Measurements from ENCODE around the gene LRFN2. TPM values are rescaled to one million over a fixed set of nuclear protein-coding genes. Genes with fewer than 3 reads are reported as not detected.

The LRFN2 gene
- total and polyA plus RNA-seq, 5 donors from 2014 or later: not detected

DNA sequence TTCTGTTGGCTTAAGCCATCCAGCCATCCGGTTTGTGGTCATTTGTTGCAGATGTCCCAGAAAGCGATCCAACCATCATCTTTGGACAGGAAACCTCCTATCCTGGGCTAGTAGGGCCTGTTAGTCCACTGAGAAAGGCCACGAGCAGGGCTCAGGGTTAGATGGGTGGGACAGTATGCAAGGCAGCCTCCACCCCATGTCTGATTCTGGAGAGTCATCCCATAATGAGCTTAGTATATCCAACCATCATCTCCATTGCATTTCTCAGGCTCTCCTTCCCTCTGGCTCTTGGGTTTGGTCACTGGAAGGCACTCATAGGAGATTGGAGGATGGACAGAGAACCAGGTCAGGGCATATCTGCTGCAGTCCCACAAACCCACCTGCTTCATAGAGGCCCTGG lies 117.8 kb downstream of the LRFN2 start:
- Histone ChIP-seq H3K4me1 (ENCODE audit: control insufficient read depth, insufficient read depth, low read length, poor library complexity, severe bottlenecking) (no peaks in the 10 kb centered on the region), H3K27ac (ENCODE audit: insufficient read depth, low read length, poor library complexity, severe bottlenecking) (no peak overlapping the region), H3K4me3 (ENCODE audit: low read depth, low read length) (no peak overlapping the region), H3K9me3 (ENCODE audit: control insufficient read depth in 2 of 2, low read length in 2 of 2) (no peaks in the 10 kb centered on the region), H3K27me3 (ENCODE audit: control insufficient read depth, insufficient read depth, low read length) (no peaks in the 10 kb centered on the region), H3K36me3 (ENCODE audit: control insufficient read depth, insufficient read depth, low read length) (no peaks in the 10 kb centered on the region)
- Mint-ChIP-seq H3K9me3 (no peaks in the 10 kb centered on the region), H3K4me3 (no peak overlapping the region), H3K27ac (no peak overlapping the region), H3K27me3 (peaks cover 4% of the 10 kb centered on the region), H3K36me3 (no peaks in the 10 kb centered on the region), H3K4me1 (no peaks in the 10 kb centered on the region)
- DNase-seq (no peak), ATAC-seq (ENCODE audit: low read depth in 2 of 2) (no peak)

DNA sequence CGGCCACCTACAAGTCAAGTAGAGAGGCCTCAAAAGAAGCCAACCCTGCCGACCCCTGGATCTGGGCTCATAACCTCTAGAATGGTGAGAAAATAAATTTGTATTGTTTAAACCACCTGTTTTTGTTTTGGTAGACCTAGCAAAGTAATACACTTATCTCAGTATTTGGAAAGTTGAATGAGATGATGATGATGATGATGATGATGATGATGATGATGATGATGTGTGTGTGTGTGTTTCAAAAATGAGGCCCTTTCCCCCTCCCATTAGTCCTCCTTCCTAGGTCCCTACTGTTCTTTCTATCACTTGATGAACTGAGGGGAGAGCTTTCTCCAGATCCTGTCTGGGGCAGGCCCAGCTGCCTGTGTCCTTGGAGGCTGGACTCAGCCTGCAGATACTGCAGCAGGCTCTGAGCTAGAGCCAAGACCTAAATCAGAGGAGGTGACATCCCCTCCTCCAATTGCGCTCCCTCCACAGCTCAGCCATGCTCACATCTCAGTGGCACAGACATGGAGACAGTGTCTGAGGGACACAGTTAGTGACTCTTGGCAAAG lies 120.1 kb downstream of the LRFN2 start:
- H3K9me3 ChIP-seq (ENCODE audit: control insufficient read depth in 2 of 2, low read length in 2 of 2): no peaks in the 10 kb centered on the region
- H3K4me1 Mint-ChIP-seq: no peaks in the 10 kb centered on the region
- H3K27ac ChIP-seq (ENCODE audit: insufficient read depth, low read length, poor library complexity, severe bottlenecking): no peak overlapping the region
- H3K4me1 ChIP-seq (ENCODE audit: control insufficient read depth, insufficient read depth, low read length, poor library complexity, severe bottlenecking): no peaks in the 10 kb centered on the region
- H3K4me3 Mint-ChIP-seq: no peak overlapping the region
- peaks cover 4% of the 10 kb centered on the region for H3K27me3 Mint-ChIP-seq
- H3K36me3 ChIP-seq (ENCODE audit: control insufficient read depth, insufficient read depth, low read length): no peaks in the 10 kb centered on the region
- DNase-seq (no peak), ATAC-seq (ENCODE audit: low read depth in 2 of 2) (no peak)
- H3K4me3 ChIP-seq (ENCODE audit: low read depth, low read length): no peak overlapping the region
- peaks cover 0 to 2% (median 0%) of the 10 kb centered on the region in 7 donors for H3K9me3 Mint-ChIP-seq
- no peaks in the 10 kb centered on the region for H3K27me3 ChIP-seq (ENCODE audit: control insufficient read depth, insufficient read depth, low read length)
- H3K27ac Mint-ChIP-seq: peak overlapping the region in 1 of 3 donors; percentile 45
- no peaks in the 10 kb centered on the region for H3K36me3 Mint-ChIP-seq

DNA sequence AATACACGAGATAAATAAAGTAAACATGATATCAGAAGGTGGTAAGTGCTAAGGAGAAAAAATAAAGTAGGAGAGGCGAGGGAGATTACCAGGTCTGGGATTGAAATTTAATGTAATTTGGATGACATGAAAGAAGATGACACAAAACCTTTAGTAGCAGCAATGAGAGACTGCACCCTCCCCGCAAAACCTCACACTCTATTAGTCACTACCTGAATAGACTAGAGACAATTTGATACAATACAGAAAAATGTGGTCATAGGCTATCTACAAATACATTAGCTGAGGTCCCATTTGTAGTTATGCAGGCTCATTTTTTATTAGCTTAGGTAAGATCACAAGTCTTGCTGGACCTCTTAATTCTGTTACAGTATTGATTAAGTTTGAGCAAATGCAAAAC lies 125.5 kb downstream of the LRFN2 start:
- H3K27me3 Mint-ChIP-seq: peaks cover 1% of the 10 kb centered on the region
- no peaks in the 10 kb centered on the region for H3K9me3 ChIP-seq (ENCODE audit: control insufficient read depth in 2 of 2, low read length in 2 of 2)
- H3K36me3 Mint-ChIP-seq: no peaks in the 10 kb centered on the region
- H3K9me3 Mint-ChIP-seq: peaks cover 0 to 2% (median 0%) of the 10 kb centered on the region in 7 donors
- H3K27ac Mint-ChIP-seq: no peak overlapping the region
- H3K4me3 ChIP-seq (ENCODE audit: low read depth, low read length): no peak overlapping the region
- H3K4me1 Mint-ChIP-seq: no peaks in the 10 kb centered on the region
- H3K27ac ChIP-seq (ENCODE audit: insufficient read depth, low read length, poor library complexity, severe bottlenecking): no peak overlapping the region
- H3K4me1 ChIP-seq (ENCODE audit: control insufficient read depth, insufficient read depth, low read length, poor library complexity, severe bottlenecking): no peaks in the 10 kb centered on the region
- DNase-seq (no peak), ATAC-seq (ENCODE audit: low read depth in 2 of 2) (no peak)
- no peak overlapping the region for H3K4me3 Mint-ChIP-seq
- H3K36me3 ChIP-seq (ENCODE audit: control insufficient read depth, insufficient read depth, low read length): no peaks in the 10 kb centered on the region
- H3K27me3 ChIP-seq (ENCODE audit: control insufficient read depth, insufficient read depth, low read length): no peaks in the 10 kb centered on the region

DNA sequence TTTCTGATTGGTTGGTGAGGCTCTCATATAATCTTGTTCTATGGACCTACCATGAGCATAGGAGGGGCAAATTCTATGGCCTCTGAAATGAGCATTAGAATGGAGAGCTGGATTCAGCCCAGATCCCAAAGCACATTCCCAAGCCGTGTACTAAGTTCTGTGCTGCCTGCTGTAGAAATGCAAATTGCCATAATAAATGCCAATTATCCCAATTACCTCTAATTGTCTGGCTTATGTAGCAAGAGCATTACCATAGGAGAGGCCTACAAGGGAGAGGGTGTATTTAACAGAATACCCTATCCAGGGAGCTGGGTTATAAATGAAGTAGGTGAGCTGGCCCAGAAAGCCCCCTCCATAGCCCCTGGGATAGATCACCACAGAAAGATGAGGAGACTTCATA lies 126.8 kb downstream of the LRFN2 start:
- Mint-ChIP-seq H3K9me3 (peaks cover 0 to 2% (median 0%) of the 10 kb centered on the region in 7 donors), H3K4me3 (no peak overlapping the region), H3K27ac (no peak overlapping the region), H3K27me3 (no peaks in the 10 kb centered on the region), H3K36me3 (no peaks in the 10 kb centered on the region), H3K4me1 (no peaks in the 10 kb centered on the region)
- Histone ChIP-seq H3K4me1 (ENCODE audit: control insufficient read depth, insufficient read depth, low read length, poor library complexity, severe bottlenecking) (no peaks in the 10 kb centered on the region), H3K27me3 (ENCODE audit: control insufficient read depth, insufficient read depth, low read length) (no peaks in the 10 kb centered on the region), H3K36me3 (ENCODE audit: control insufficient read depth, insufficient read depth, low read length) (no peaks in the 10 kb centered on the region), H3K27ac (ENCODE audit: insufficient read depth, low read length, poor library complexity, severe bottlenecking) (no peak overlapping the region), H3K4me3 (ENCODE audit: low read depth, low read length) (no peak overlapping the region), H3K9me3 (ENCODE audit: control insufficient read depth in 2 of 2, low read length in 2 of 2) (no peaks in the 10 kb centered on the region)
- ATAC-seq (ENCODE audit: low read depth in 2 of 2) (no peak), DNase-seq (no peak)

DNA sequence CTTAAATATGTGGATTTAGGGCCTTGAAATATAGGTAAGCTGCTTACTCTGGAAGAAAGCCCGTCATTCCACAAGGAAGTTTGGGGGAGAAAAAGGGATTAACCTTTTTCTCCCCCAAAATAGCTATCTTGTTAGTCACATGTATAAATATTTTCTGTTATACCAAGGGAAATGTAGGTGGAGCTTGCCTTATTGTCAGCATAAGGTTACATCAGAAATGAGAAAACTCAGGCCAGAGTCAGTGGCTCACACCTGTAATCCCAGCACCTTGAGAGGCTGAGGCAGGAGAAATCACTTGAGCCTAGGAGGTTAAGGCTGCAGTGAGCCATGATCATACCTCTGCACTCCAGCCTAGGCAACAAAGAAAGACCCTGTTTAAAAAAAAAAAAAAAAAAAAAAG lies 129.9 kb downstream of the LRFN2 start:
- H3K4me1 ChIP-seq (ENCODE audit: control insufficient read depth, insufficient read depth, low read length, poor library complexity, severe bottlenecking): no peaks in the 10 kb centered on the region
- Mint-ChIP-seq H3K9me3 (no peaks in the 10 kb centered on the region), H3K27me3 (peaks cover 11% of the 10 kb centered on the region), H3K4me1 (no peaks in the 10 kb centered on the region), H3K27ac (no peak overlapping the region), H3K36me3 (no peaks in the 10 kb centered on the region), H3K4me3 (no peak overlapping the region)
- DNase-seq (no peak), ATAC-seq (ENCODE audit: low read depth in 2 of 2) (no peak)
- no peaks in the 10 kb centered on the region for H3K27me3 ChIP-seq (ENCODE audit: control insufficient read depth, insufficient read depth, low read length)
- H3K36me3 ChIP-seq (ENCODE audit: control insufficient read depth, insufficient read depth, low read length): no peaks in the 10 kb centered on the region
- no peaks in the 10 kb centered on the region for H3K9me3 ChIP-seq (ENCODE audit: control insufficient read depth in 2 of 2, low read length in 2 of 2)
- H3K4me3 ChIP-seq (ENCODE audit: low read depth, low read length): no peak overlapping the region
- no peak overlapping the region for H3K27ac ChIP-seq (ENCODE audit: insufficient read depth, low read length, poor library complexity, severe bottlenecking)

DNA sequence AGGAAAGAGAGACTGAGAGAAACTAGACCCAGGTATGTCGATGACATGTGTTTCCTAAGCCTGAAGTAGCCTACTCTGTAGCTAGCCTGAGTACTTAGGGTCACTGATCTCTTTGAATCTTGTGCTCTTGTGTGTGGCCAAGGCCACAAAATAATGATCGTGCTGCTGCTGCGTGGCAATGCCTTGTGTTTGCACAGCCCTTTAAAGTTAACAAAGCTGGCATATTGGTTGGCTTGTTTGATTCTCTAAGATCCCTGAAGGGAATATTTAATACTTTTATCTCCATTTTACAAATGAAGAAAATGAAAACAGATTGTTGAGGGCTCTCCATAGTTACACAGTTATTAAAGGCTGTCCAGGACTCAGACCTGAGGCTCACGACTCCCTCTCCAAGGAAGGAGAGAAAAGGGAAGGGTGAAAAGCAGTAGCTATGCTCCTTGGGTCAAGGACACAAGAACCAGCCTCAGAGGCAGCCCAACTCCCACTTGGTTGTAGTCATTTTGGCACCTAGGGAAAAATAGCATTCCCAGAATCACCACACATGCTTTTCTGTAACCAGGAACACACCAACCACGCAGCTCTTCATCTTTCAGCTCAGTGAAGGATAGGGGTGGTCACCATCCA lies 130.7 kb downstream of the LRFN2 start:
- ATAC-seq (ENCODE audit: low read depth in 2 of 2) (no peak), DNase-seq (no peak)
- no peak overlapping the region for H3K4me3 ChIP-seq (ENCODE audit: low read depth, low read length)
- no peaks in the 10 kb centered on the region for H3K36me3 ChIP-seq (ENCODE audit: control insufficient read depth, insufficient read depth, low read length)
- peaks cover 11% of the 10 kb centered on the region for H3K27me3 Mint-ChIP-seq
- no peaks in the 10 kb centered on the region for H3K9me3 ChIP-seq (ENCODE audit: control insufficient read depth in 2 of 2, low read length in 2 of 2)
- no peaks in the 10 kb centered on the region for H3K4me1 Mint-ChIP-seq
- H3K27ac ChIP-seq (ENCODE audit: insufficient read depth, low read length, poor library complexity, severe bottlenecking): no peak overlapping the region
- no peaks in the 10 kb centered on the region for H3K4me1 ChIP-seq (ENCODE audit: control insufficient read depth, insufficient read depth, low read length, poor library complexity, severe bottlenecking)
- H3K36me3 Mint-ChIP-seq: no peaks in the 10 kb centered on the region
- no peak overlapping the region for H3K27ac Mint-ChIP-seq
- H3K9me3 Mint-ChIP-seq: no peaks in the 10 kb centered on the region
- no peaks in the 10 kb centered on the region for H3K27me3 ChIP-seq (ENCODE audit: control insufficient read depth, insufficient read depth, low read length)
- H3K4me3 Mint-ChIP-seq: no peak overlapping the region

DNA sequence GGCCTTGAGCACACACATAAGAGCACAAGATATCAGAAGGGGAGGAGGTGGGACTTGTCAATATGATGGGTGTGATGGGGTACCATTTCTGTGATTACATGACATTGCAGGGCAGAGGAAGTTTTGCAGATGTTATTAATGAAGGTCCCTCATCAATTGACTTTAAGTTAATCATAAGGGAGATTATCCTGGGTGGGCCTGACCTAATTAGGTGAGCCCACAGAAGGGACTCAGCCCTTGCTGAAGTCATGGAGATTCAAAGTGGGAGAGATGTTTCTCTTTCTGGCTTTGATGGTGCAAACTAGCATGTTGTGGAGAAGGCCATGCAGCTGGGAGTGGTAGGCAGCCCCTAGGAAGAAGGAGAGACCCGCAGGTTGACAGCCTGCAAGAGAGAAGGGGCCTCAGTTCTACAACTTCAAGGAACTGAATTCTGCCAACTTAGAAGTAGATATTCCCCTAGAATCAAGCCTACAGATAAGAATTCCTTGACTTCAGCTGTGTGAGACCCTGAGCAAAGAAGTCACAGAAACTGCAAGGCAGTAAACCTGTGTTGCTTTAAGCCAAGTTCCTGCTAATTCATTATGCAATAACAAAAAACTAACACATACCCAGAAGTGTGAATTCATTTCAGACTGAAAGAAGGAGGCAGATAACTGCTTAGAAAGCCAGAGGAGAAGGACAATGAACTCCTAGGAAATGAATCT lies 131.3 kb downstream of the LRFN2 start:
- Mint-ChIP-seq H3K4me1 (no peaks in the 10 kb centered on the region), H3K36me3 (no peaks in the 10 kb centered on the region), H3K9me3 (no peaks in the 10 kb centered on the region), H3K27me3 (peaks cover 11% of the 10 kb centered on the region), H3K4me3 (no peak overlapping the region), H3K27ac (no peak overlapping the region)
- DNase-seq (no peak), ATAC-seq (ENCODE audit: low read depth in 2 of 2) (no peak)
- Histone ChIP-seq H3K27me3 (ENCODE audit: control insufficient read depth, insufficient read depth, low read length) (no peaks in the 10 kb centered on the region), H3K27ac (ENCODE audit: insufficient read depth, low read length, poor library complexity, severe bottlenecking) (no peak overlapping the region), H3K4me3 (ENCODE audit: low read depth, low read length) (no peak overlapping the region), H3K9me3 (ENCODE audit: control insufficient read depth in 2 of 2, low read length in 2 of 2) (no peaks in the 10 kb centered on the region), H3K4me1 (ENCODE audit: control insufficient read depth, insufficient read depth, low read length, poor library complexity, severe bottlenecking) (no peaks in the 10 kb centered on the region), H3K36me3 (ENCODE audit: control insufficient read depth, insufficient read depth, low read length) (no peaks in the 10 kb centered on the region)

DNA sequence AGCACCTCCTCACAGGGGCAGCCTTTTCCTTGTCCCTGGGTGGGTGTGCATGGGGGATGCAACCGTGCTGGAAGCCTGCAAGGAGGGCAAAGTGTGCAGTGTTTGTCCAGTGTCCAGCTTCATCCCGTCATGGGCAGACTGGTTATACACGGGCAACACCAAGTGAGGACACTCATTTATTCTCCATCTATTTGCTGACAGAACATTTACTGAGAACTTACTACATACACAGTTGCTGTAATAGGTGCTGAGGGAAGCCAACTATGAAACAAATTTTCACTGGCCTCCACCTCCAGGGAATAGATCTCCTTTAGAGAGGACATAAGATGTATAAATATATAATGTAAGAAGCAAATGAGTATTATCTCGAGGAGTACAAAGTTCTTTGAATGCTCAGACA lies 136.7 kb downstream of the LRFN2 start:
- no peaks in the 10 kb centered on the region for H3K36me3 Mint-ChIP-seq
- H3K4me3 Mint-ChIP-seq: no peak overlapping the region
- Histone ChIP-seq H3K27ac (ENCODE audit: insufficient read depth, low read length, poor library complexity, severe bottlenecking) (no peak overlapping the region), H3K36me3 (ENCODE audit: control insufficient read depth, insufficient read depth, low read length) (no peaks in the 10 kb centered on the region), H3K27me3 (ENCODE audit: control insufficient read depth, insufficient read depth, low read length) (no peaks in the 10 kb centered on the region), H3K4me3 (ENCODE audit: low read depth, low read length) (no peak overlapping the region), H3K4me1 (ENCODE audit: control insufficient read depth, insufficient read depth, low read length, poor library complexity, severe bottlenecking) (no peaks in the 10 kb centered on the region), H3K9me3 (ENCODE audit: control insufficient read depth in 2 of 2, low read length in 2 of 2) (no peaks in the 10 kb centered on the region)
- peaks cover 20% of the 10 kb centered on the region for H3K27me3 Mint-ChIP-seq
- ATAC-seq (ENCODE audit: low read depth in 2 of 2) (no peak), DNase-seq (no peak)
- no peak overlapping the region for H3K27ac Mint-ChIP-seq
- H3K4me1 Mint-ChIP-seq: no peaks in the 10 kb centered on the region
- peaks cover 0 to 1% (median 0%) of the 10 kb centered on the region in 7 donors for H3K9me3 Mint-ChIP-seq
